Endothelial cell of umbilical vein (primary cell): ENCODE results near the gene RUNX2. TPM values are rescaled to one million over a fixed set of nuclear protein-coding genes. Genes with fewer than 3 reads are reported as not detected.

Experiments
- BruUV-seq: library from RNA; stranded (reverse); fragments of 400-500 nt; replicated peaks from 2 replicates; lab custom pipeline; 2021; lab: Mats Ljungman, UMichigan
- CTCF ChIA-PET: fragments of 300-600, 350-600 bp; sonication (Branson Sonifier 250); formaldehyde crosslinking; loops from one replicate; lab custom pipeline; 2021; ENCODE audit warnings: antibody characterized with exemption, inconsistent platforms; lab: Charles Lee
- POLR2A ChIA-PET: fragments of 300-600, 350-600 bp; sonication (Branson Sonifier 250); formaldehyde crosslinking; loops from one replicate; lab custom pipeline; 2021; ENCODE audit warnings: antibody characterized with exemption, inconsistent platforms; lab: Charles Lee
- DNase-seq: peaks from one replicate; pipeline ENCODE4 v3.0.0-alpha.2; 2011; ENCODE audit warnings: low read depth, low spot score
- FAIRE-seq: peaks from 2 replicates; lab custom pipeline; 2011; peaks lifted over from hg19 to GRCh38; lab: Jason Lieb, UNC
- H2AFZ ChIP-seq: 2 replicates; pipeline ENCODE4 v1.6.0; 2012; ENCODE audit warnings: low read depth, low read length, control low read depth, inconsistent platforms
- H3K27ac ChIP-seq: 2 replicates; pipeline ENCODE4 v1.5.1; 2011; ENCODE audit warnings: low read depth, mild to moderate bottlenecking, control low read depth, low read length, moderate library complexity; ENCODE audit not compliant: insufficient read depth
- H3K27me3 ChIP-seq, 2 experiments: 2 replicates each; pipeline versions ENCODE4 v1.6.0 to v1.6.1; 2011; ENCODE audit warnings: low read length in 2 of 2, mixed read lengths in 1 of 2; ENCODE audit not compliant: control insufficient read depth in 2 of 2, insufficient read depth in 2 of 2
- H3K36me3 ChIP-seq, 2 experiments: 2 replicates in 1 of 2; 3 replicates in 1 of 2; pipeline ENCODE4 v1.5.1; 2011; ENCODE audit warnings: low read length in 2 of 2, mild to moderate bottlenecking in 1 of 2, moderate library complexity in 1 of 2; ENCODE audit not compliant: control insufficient read depth in 2 of 2, insufficient read depth in 2 of 2; ENCODE audit errors: extremely low read depth in 1 of 2
- H3K4me1 ChIP-seq: 3 replicates; pipeline ENCODE4 v1.5.1; 2011; ENCODE audit warnings: mild to moderate bottlenecking, low read length; ENCODE audit not compliant: control insufficient read depth, insufficient read depth; ENCODE audit errors: extremely low read depth
- H3K4me2 ChIP-seq: 2 replicates; pipeline ENCODE4 v1.6.1; 2011; ENCODE audit warnings: low read length, control low read depth, mixed read lengths; ENCODE audit not compliant: insufficient read depth
- H3K4me3 ChIP-seq, 3 experiments: fragments of 200-600 bp in 1 of 3; sonication (generic), shearing (Covaris generic) in 1 of 3; replicated peaks in 1 of 3; 2 replicates each; pipeline ENCODE4 v1.5.1; 2011 to 2016; ENCODE audit warnings: control low read depth in 3 of 3, low read length in 3 of 3, mild to moderate bottlenecking in 2 of 3, inconsistent platforms in 1 of 3, low read depth in 1 of 3, moderate library complexity in 1 of 3; ENCODE audit not compliant: insufficient read depth in 1 of 3
- H3K79me2 ChIP-seq: 2 replicates; pipeline ENCODE4 v1.6.0; 2012; ENCODE audit warnings: low read length, inconsistent platforms; ENCODE audit not compliant: control insufficient read depth, insufficient read depth
- H3K9ac ChIP-seq: replicated peaks from 2 replicates; pipeline ENCODE3; 2011; ENCODE audit warnings: low read length, control low read depth; ENCODE audit not compliant: insufficient read depth; ENCODE audit errors: extremely low read depth
- H3K9me1 ChIP-seq: replicated peaks from 3 replicates; pipeline ENCODE4 v1.6.0; 2011; ENCODE audit warnings: mild to moderate bottlenecking, low read length; ENCODE audit not compliant: control insufficient read depth, insufficient read depth; ENCODE audit errors: extremely low read depth
- H3K9me3 ChIP-seq: replicated peaks from 2 replicates; pipeline ENCODE4 v1.5.1; 2012; ENCODE audit warnings: low read length, inconsistent platforms; ENCODE audit not compliant: control insufficient read depth, insufficient read depth
- H4K20me1 ChIP-seq: replicated peaks from 2 replicates; pipeline ENCODE3; 2011; ENCODE audit warnings: mild to moderate bottlenecking, low read length; ENCODE audit not compliant: control insufficient read depth, insufficient read depth; ENCODE audit errors: extremely low read depth
- EZH2 ChIP-seq: IDR thresholded peaks from 2 replicates; pipeline ENCODE4 v1.6.1; 2012; ENCODE audit warnings: borderline replicate concordance, low read depth, mild to moderate bottlenecking, moderate library complexity, low read length, inconsistent platforms; ENCODE audit not compliant: severe bottlenecking
- FOS ChIP-seq: IDR thresholded peaks from 2 replicates; pipeline ENCODE4 v1.6.1; 2011; ENCODE audit warnings: mild to moderate bottlenecking, low read length, moderate library complexity, borderline replicate concordance; ENCODE audit not compliant: insufficient read depth
- MYC ChIP-seq: IDR thresholded peaks from one replicate; pipeline ENCODE4 v1.6.1; 2011; ENCODE audit warnings: mild to moderate bottlenecking, low read depth, low read length
- POLR2A ChIP-seq: IDR thresholded peaks from 2 replicates; pipeline ENCODE4 v1.6.1; 2012; ENCODE audit warnings: low read depth, mild to moderate bottlenecking, control low read depth, low read length
- dilution Hi-C: fragments of 300-500 bp; cut with MboI; formaldehyde crosslinking; loops from one replicate; pipeline ENCODE4 v1.15.0; 2019; ENCODE audit warnings: low sequenced_read_pairs; ENCODE audit not compliant: extremely low pct_ligation_motif_present
- intact Hi-C: fragments of 100-400 bp; cut with micrococcal nuclease; formaldehyde crosslinking; loops from one replicate; pipeline ENCODE4 v1.10.0; 2022
- polyA plus RNA-seq, 4 experiments: library from polyadenylated mRNA; depleted of rRNA in 3 of 4; stranded (reverse) in 3 of 4; unstranded in 1 of 4; fragments of >200 nt; gene quantifications; 2 replicates each; pipeline versions ENCODE4 v1.2.1 to v1.2.3, GENCODE V29; 2011 to 2012; ENCODE audit warnings: missing spikeins in 1 of 4
- total RNA-seq: library from RNA; stranded (reverse); gene quantifications from 2 replicates; pipeline ENCODE4 v1.2.3, GENCODE V29; 2021
- TF ChIP-seq, protein P1 (sequence below): IDR thresholded peaks from 2 replicates; pipeline ENCODE4 v1.6.1; 2011; ENCODE audit not compliant: insufficient read depth, insufficient read length
- TF ChIP-seq, protein P2 (sequence below), 2 donors: IDR thresholded peaks; 1 replicate in 1 of 2; 2 replicates in 1 of 2; pipeline ENCODE4 v1.5.1; 2011; ENCODE audit warnings: low read length in 2 of 2, mild to moderate bottlenecking in 2 of 2, moderate library complexity in 2 of 2, control low read depth in 1 of 2, inconsistent platforms in 1 of 2, low read depth in 1 of 2; ENCODE audit not compliant: insufficient read depth in 1 of 2; ENCODE audit errors: extremely low read depth in 1 of 2

Gene RUNX2
- total and polyA plus RNA-seq, 2 donors (not counting 3 experiments of a cell fraction or from before 2014, with no cell fraction given), result 0.06 TPM; not detected in 1

DNA sequence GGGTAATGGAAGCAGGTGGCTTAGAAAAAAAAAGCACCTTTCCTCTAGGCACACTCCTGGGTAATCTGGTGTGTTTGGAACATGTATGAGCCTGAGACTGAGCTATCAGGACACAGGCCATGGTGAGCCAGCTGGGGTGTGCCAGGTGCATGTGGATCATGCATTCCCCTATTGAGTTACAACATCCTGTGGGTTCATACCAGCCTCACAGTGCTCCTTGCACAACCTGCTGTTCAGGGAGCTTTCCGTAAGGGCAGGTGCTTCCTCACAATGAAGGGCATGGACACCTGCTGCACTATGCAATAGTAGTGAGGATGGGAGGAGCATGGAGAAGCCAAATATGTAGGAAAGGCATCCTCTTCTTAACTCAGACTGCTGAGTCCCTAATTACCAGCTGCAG, 246.8 kb downstream of the RUNX2 start:
- dilution Hi-C loops (no loop called here), intact Hi-C loops (loop anchor here (5.0 kb wide), 1 partner anchor 153 kb away; no protein-coding TSS in a partner anchor)
- no peak for TF ChIP-seq EZH2
- TF ChIP-seq, protein P1, sequence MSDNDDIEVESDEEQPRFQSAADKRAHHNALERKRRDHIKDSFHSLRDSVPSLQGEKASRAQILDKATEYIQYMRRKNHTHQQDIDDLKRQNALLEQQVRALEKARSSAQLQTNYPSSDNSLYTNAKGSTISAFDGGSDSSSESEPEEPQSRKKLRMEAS, result no peak
- TF ChIP-seq POLR2A, result no peak
- no peak for TF ChIP-seq FOS
- Histone ChIP-seq H3K36me3 (no peaks in the 10 kb centered on the region), H3K4me2 (no peak overlapping the region), H3K9me1 (no peaks in the 10 kb centered on the region), H2AFZ (no peak overlapping the region), H3K27me3 (peaks cover 0 to 4% of the 10 kb centered on the region in 2 experiments), H3K4me1 (peaks cover 7% of the 10 kb centered on the region), H3K27ac (no peak overlapping the region), H3K9me3 (no peaks in the 10 kb centered on the region), H3K79me2 (no peaks in the 10 kb centered on the region), H4K20me1 (no peaks in the 10 kb centered on the region), H3K4me3 (no peak overlapping the region), H3K9ac (no peak overlapping the region)
- FAIRE-seq (no peak), DNase-seq (no peak)
- POLR2A ChIA-PET, result no interaction called here
- CTCF ChIA-PET, result interaction anchor here (1.2 to 1.4 kb wide), 2 partner anchors 140 to 919 kb away, joined by 3 read pairs; no protein-coding TSS in a partner anchor
- BruUV-seq, result no TSS peak

DNA sequence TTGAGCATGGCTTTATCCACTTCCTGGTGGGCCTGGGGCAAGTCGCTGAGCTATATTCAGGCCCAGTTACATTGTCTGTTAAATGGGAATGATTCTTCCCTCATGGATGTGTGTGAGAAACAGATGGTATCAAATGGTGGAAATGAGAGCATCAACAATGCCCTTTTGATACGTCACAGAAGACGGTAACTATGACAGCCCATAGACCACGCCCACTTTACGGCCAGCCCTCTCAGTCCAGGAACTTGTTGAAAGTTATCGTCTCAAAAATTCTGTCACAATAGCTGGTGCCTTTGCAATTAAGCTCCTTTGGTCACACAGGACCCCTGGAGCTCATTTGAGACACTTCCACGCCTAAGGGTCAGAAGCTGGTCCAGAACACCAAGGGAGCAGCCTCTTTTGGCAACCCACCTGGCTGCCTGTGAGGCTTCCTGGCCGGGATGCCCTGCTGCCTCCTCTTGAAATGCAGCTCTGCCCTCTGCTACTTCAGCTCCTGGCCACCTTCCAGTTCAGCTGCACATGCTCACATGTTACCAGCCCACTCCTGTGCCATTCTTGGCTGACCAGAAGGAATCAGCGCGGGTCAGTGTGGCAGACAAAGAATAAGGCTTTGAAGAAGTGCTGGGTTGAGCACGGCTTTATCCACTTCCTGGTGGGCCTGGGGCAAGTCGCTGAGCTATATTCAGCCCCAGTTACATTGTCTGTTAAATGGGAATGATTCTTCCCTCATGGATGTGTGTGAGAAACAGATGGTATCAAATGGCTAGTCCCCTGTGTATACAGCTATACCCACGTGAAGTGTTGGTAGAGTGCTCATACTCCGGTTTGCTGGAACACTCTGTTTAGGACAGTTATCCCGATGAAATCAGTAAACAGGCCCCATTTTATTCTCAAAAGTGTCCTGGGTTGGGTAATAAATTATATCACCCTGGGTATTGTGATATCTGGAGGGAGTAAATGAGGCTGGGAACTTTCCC, 248.8 kb downstream of the RUNX2 start:
- H3K79me2 ChIP-seq, result no peaks in the 10 kb centered on the region
- no peaks in the 10 kb centered on the region for H3K9me1 ChIP-seq
- H4K20me1 ChIP-seq, result no peaks in the 10 kb centered on the region
- FAIRE-seq (no peak), DNase-seq (no peak)
- H3K4me2 ChIP-seq, result no peak overlapping the region
- H3K4me3 ChIP-seq, result no peak overlapping the region
- dilution Hi-C loops, result no loop called here
- peaks cover 7% of the 10 kb centered on the region for H3K4me1 ChIP-seq
- TF ChIP-seq, protein P2, sequence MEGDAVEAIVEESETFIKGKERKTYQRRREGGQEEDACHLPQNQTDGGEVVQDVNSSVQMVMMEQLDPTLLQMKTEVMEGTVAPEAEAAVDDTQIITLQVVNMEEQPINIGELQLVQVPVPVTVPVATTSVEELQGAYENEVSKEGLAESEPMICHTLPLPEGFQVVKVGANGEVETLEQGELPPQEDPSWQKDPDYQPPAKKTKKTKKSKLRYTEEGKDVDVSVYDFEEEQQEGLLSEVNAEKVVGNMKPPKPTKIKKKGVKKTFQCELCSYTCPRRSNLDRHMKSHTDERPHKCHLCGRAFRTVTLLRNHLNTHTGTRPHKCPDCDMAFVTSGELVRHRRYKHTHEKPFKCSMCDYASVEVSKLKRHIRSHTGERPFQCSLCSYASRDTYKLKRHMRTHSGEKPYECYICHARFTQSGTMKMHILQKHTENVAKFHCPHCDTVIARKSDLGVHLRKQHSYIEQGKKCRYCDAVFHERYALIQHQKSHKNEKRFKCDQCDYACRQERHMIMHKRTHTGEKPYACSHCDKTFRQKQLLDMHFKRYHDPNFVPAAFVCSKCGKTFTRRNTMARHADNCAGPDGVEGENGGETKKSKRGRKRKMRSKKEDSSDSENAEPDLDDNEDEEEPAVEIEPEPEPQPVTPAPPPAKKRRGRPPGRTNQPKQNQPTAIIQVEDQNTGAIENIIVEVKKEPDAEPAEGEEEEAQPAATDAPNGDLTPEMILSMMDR (IDR thresholded peaks at IDR 0.05; ENCODE audit: extremely low read depth in 1 of 2, insufficient read depth in 1 of 2, low read depth in 1 of 2, low read length in 2 of 2), result no peak
- TF ChIP-seq MYC, result no peak
- no peak overlapping the region for H3K27ac ChIP-seq
- BruUV-seq, result no TSS peak
- H3K9ac ChIP-seq, result no peak overlapping the region
- intact Hi-C loops, result loop anchor here (5.0 kb wide), 1 partner anchor 155 kb away; no protein-coding TSS in a partner anchor
- no peaks in the 10 kb centered on the region for H3K9me3 ChIP-seq
- H3K36me3 ChIP-seq, result no peaks in the 10 kb centered on the region
- POLR2A ChIA-PET, result no interaction called here
- CTCF ChIA-PET, result interaction anchor here (0.7 to 1.9 kb wide), 3 partner anchors 138 to 238 kb away, joined by 3 to 6 read pairs (median 3); no protein-coding TSS in a partner anchor
- H3K27me3 ChIP-seq, result peaks cover 0 to 4% of the 10 kb centered on the region in 2 experiments
- no peak overlapping the region for H2AFZ ChIP-seq
